ENCODE measurements around the gene GREM1. TPM values are rescaled to one million over a fixed set of nuclear protein-coding genes. Genes with fewer than 3 reads are reported as not detected.

The GREM1 gene
- total RNA-seq, 1 experiment from 2014 or later = 2.2 TPM

- intact Hi-C loops (cut with micrococcal nuclease; ENCODE audit: unreplicated experiment) = loop anchor here (5.0 kb wide), 1 partner anchor 35 kb away; no protein-coding TSS in a partner anchor
- H3K4me1 ChIP-seq (ENCODE audit: insufficient read depth, low read length, poor library complexity, severe bottlenecking) = peaks cover 7% of the 10 kb centered on the region
- peak overlapping the region; percentile 27 for H3K4me3 ChIP-seq (ENCODE audit: low read depth, low read length, poor library complexity, severe bottlenecking)
- TF ChIP-seq EZH2 (IDR thresholded peaks at IDR 0.05; ENCODE audit: borderline replicate concordance, low read depth, low read length, poor library complexity, severe bottlenecking) = peak; percentile 85
- TF ChIP-seq CTCF (conservative IDR thresholded peaks at IDR 0.05; ENCODE audit: low read depth, low read length) = no peak
- POLR2A ChIA-PET (ENCODE audit: low non-redundant PET) = no interaction called here
- no peaks in the 10 kb centered on the region for H3K36me3 ChIP-seq (ENCODE audit: insufficient read depth, low read length, poor library complexity, severe bottlenecking)
- no peak for DNase-seq (ENCODE audit: low spot score)
- BruUV-seq (replicated peaks) = no TSS peak
- CTCF ChIA-PET = no interaction called here
- H3K9me3 ChIP-seq (ENCODE audit: low read depth, low read length, poor library complexity, severe bottlenecking) = no peaks in the 10 kb centered on the region
- H3K27ac ChIP-seq (ENCODE audit: low read depth, low read length, poor library complexity, severe bottlenecking) = no peak overlapping the region
- peaks cover 91% of the 10 kb centered on the region for H3K27me3 ChIP-seq (replicated peaks; ENCODE audit: insufficient read depth, low read depth, low read length, poor library complexity)
Observed at GRCh38 chr15:32716915-32717425, 834 bp upstream of the GREM1 start.

GRCh38 chr15:32718227-32718820 is 520 bp downstream of the GREM1 start:
- H3K4me1 ChIP-seq (ENCODE audit: insufficient read depth, low read length, poor library complexity, severe bottlenecking) = peaks cover 7% of the 10 kb centered on the region
- H3K9me3 ChIP-seq (ENCODE audit: low read depth, low read length, poor library complexity, severe bottlenecking) = no peaks in the 10 kb centered on the region
- CTCF ChIA-PET = no interaction called here
- no TSS peak for BruUV-seq (replicated peaks)
- intact Hi-C loops (cut with micrococcal nuclease; ENCODE audit: unreplicated experiment) = loop anchor here (5.0 kb wide), 1 partner anchor 36 kb away; no protein-coding TSS in a partner anchor
- peak overlapping the region; percentile 27 for H3K4me3 ChIP-seq (ENCODE audit: low read depth, low read length, poor library complexity, severe bottlenecking)
- TF ChIP-seq CTCF (conservative IDR thresholded peaks at IDR 0.05; ENCODE audit: low read depth, low read length) (no peak), EZH2 (IDR thresholded peaks at IDR 0.05; ENCODE audit: borderline replicate concordance, low read depth, low read length, poor library complexity, severe bottlenecking) (peak; percentile 95)
- H3K36me3 ChIP-seq (ENCODE audit: insufficient read depth, low read length, poor library complexity, severe bottlenecking) = no peaks in the 10 kb centered on the region
- peaks cover 98% of the 10 kb centered on the region for H3K27me3 ChIP-seq (replicated peaks; ENCODE audit: insufficient read depth, low read depth, low read length, poor library complexity)
- POLR2A ChIA-PET (ENCODE audit: low non-redundant PET) = no interaction called here
- DNase-seq (ENCODE audit: low spot score) = peak; percentile 5
- no peak overlapping the region for H3K27ac ChIP-seq (ENCODE audit: low read depth, low read length, poor library complexity, severe bottlenecking)

GRCh38 chr15:32718821-32719716 is 1.3 kb downstream of the GREM1 start:
- Histone ChIP-seq H3K4me1 (ENCODE audit: insufficient read depth, low read length, poor library complexity, severe bottlenecking) (peaks cover 7% of the 10 kb centered on the region), H3K27me3 (replicated peaks; ENCODE audit: insufficient read depth, low read depth, low read length, poor library complexity) (peaks cover 98% of the 10 kb centered on the region), H3K36me3 (ENCODE audit: insufficient read depth, low read length, poor library complexity, severe bottlenecking) (no peaks in the 10 kb centered on the region), H3K9me3 (ENCODE audit: low read depth, low read length, poor library complexity, severe bottlenecking) (no peaks in the 10 kb centered on the region), H3K4me3 (ENCODE audit: low read depth, low read length, poor library complexity, severe bottlenecking) (peak overlapping the region; percentile 27), H3K27ac (ENCODE audit: low read depth, low read length, poor library complexity, severe bottlenecking) (no peak overlapping the region)
- TF ChIP-seq EZH2 (IDR thresholded peaks at IDR 0.05; ENCODE audit: borderline replicate concordance, low read depth, low read length, poor library complexity, severe bottlenecking) (peak; percentile 71), CTCF (conservative IDR thresholded peaks at IDR 0.05; ENCODE audit: low read depth, low read length) (no peak)
- ChIA-PET CTCF (no interaction called here), POLR2A (ENCODE audit: low non-redundant PET) (no interaction called here)
- no peak for DNase-seq (ENCODE audit: low spot score)
- intact Hi-C loops (cut with micrococcal nuclease; ENCODE audit: unreplicated experiment) = loop anchor here (5.0 kb wide), 1 partner anchor 37 kb away; no protein-coding TSS in a partner anchor
- BruUV-seq (replicated peaks) = no TSS peak
